K562 (cell line): ENCODE measurements around the gene DNMT3A. TPM values are rescaled to one million over a fixed set of nuclear protein-coding genes. Genes with fewer than 3 reads are reported as not detected.

Experiments used
- ATAC-seq: fragments of 200-7000 bp; cut with Tn5 transposase; 3 replicates; pipeline ENCODE4 v1.9.1; 2020; ENCODE audit warnings: moderate library complexity
- BruUV-seq: library from RNA; stranded (reverse); fragments of 400-500 nt; replicated peaks from 2 replicates; lab custom pipeline; 2021; lab: Mats Ljungman, UMichigan
- CTCF ChIA-PET: fragments of 300-600 bp; formaldehyde crosslinking; extraction: SDS; loops from one replicate; lab custom pipeline; 2021; ENCODE audit warnings: low intra/inter-chr PET ratio; lab: Yijun Ruan, JAX
- POLR2A ChIA-PET: fragments of 300-600, 350-650 bp; sonication (Branson Sonifier 250); formaldehyde crosslinking; extraction: SDS; loops from one replicate; lab custom pipeline; 2021; ENCODE audit warnings: antibody characterized with exemption, inconsistent platforms; lab: Yijun Ruan, JAX
- DNase-seq, 4 experiments: peaks; one replicate each; pipeline versions ENCODE4 v3.0.0 to v3.0.0-alpha.2; 2011 to 2018; ENCODE audit warnings: low spot score in 3 of 4, mixed read lengths in 3 of 4; ENCODE audit errors: extremely low read depth in 1 of 4
- FAIRE-seq: peaks from 2 replicates; lab custom pipeline; 2011; peaks lifted over from hg19 to GRCh38; lab: Jason Lieb, UNC
- H2AFZ ChIP-seq: 2 replicates; pipeline ENCODE4 v1.6.0; 2011; ENCODE audit warnings: low read depth, low read length, control low read depth, inconsistent platforms
- H3K27ac ChIP-seq: fragments of 200-600 bp; 3 replicates; pipeline ENCODE4 v1.8.0; 2011; ENCODE audit warnings: low read depth, mild to moderate bottlenecking, control low read depth, inconsistent platforms, low read length, moderate library complexity, mixed read lengths; ENCODE audit errors: extremely low read depth
- H3K27me3 ChIP-seq, 2 experiments: fragments of 300-600 bp in 1 of 2; 2 replicates in 1 of 2; 3 replicates in 1 of 2; pipeline versions ENCODE4 v1.6.0 to v1.8.0; 2011; ENCODE audit warnings: inconsistent platforms in 2 of 2, low read length in 2 of 2, mild to moderate bottlenecking in 1 of 2, mixed read lengths in 1 of 2, moderate library complexity in 1 of 2; ENCODE audit not compliant: control insufficient read depth in 2 of 2, insufficient read depth in 2 of 2
- H3K36me3 ChIP-seq: fragments of 300-600 bp; 3 replicates; pipeline ENCODE4 v1.8.0; 2011; ENCODE audit warnings: mild to moderate bottlenecking, low read length, inconsistent platforms; ENCODE audit not compliant: control insufficient read depth, insufficient read depth
- H3K4me1 ChIP-seq, 2 experiments: fragments of 200-600 bp in 1 of 2; replicated peaks in 1 of 2; 2 replicates in 1 of 2; 3 replicates in 1 of 2; pipeline versions ENCODE4 v1.5.1 to v1.8.0; 2011; ENCODE audit warnings: inconsistent platforms in 2 of 2, low read length in 2 of 2, mild to moderate bottlenecking in 1 of 2, mixed read lengths in 1 of 2, moderate library complexity in 1 of 2; ENCODE audit not compliant: control insufficient read depth in 2 of 2, insufficient read depth in 2 of 2
- H3K4me2 ChIP-seq: 2 replicates; pipeline ENCODE4 v1.6.1; 2011; ENCODE audit warnings: low read length, control low read depth, inconsistent platforms, mixed read lengths; ENCODE audit not compliant: insufficient read depth
- H3K4me3 ChIP-seq: fragments of 200-600 bp; sonication (generic), shearing (Covaris generic); 2 replicates; pipeline ENCODE4 v1.5.1; 2016; ENCODE audit warnings: control low read depth, inconsistent platforms
- H3K79me2 ChIP-seq: fragments of 200-600 bp; 3 replicates; pipeline ENCODE4 v1.8.0; 2011; ENCODE audit warnings: low read length, inconsistent platforms; ENCODE audit not compliant: control insufficient read depth, insufficient read depth
- H3K9ac ChIP-seq, 2 experiments: 2 replicates each; pipeline versions ENCODE4 v1.6.0 to v1.6.1; 2011; ENCODE audit warnings: low read depth in 2 of 2, low read length in 2 of 2, control low read depth in 1 of 2, inconsistent platforms in 1 of 2, mild to moderate bottlenecking in 1 of 2, mixed read lengths in 1 of 2; ENCODE audit not compliant: insufficient read depth in 1 of 2
- H3K9me1 ChIP-seq: one replicate; pipeline ENCODE4 v1.6.0; 2011; ENCODE audit warnings: inconsistent platforms, mild to moderate bottlenecking, low read length, moderate library complexity; ENCODE audit not compliant: control insufficient read depth, insufficient read depth
- H3K9me3 ChIP-seq: replicated peaks from 2 replicates; pipeline ENCODE4 v1.5.1; 2011; ENCODE audit warnings: low read depth, low read length, inconsistent platforms; ENCODE audit not compliant: control insufficient read depth, insufficient read depth
- H4K20me1 ChIP-seq: replicated peaks from 2 replicates; pipeline ENCODE4 v1.6.1; 2011; ENCODE audit warnings: low read length, inconsistent platforms, mixed read lengths; ENCODE audit not compliant: control insufficient read depth, insufficient read depth
- BHLHE40 ChIP-seq: IDR thresholded peaks from 2 replicates; pipeline ENCODE4 v1.6.1; 2011; ENCODE audit warnings: low read length, improper control_type of control experiment
- CREM ChIP-seq: IDR thresholded peaks from 2 replicates; pipeline ENCODE4 v1.6.1; 2014; ENCODE audit warnings: antibody characterized with exemption, low read depth
- NBN ChIP-seq: fragments of 450-650 bp; IDR thresholded peaks from 2 replicates; pipeline ENCODE4 v1.6.1; 2016; ENCODE audit warnings: low read depth, mild to moderate bottlenecking
- PHF21A ChIP-seq: fragments of 450-650 bp; IDR thresholded peaks from 2 replicates; pipeline ENCODE4 v1.6.1; 2017; ENCODE audit warnings: low read depth, borderline replicate concordance
- WGBS: fragments of 100-300 bp; shearing (Covaris generic); methylation state at CpG from one replicate; pipeline ENCODE4 v1.1.6; 2016; ENCODE audit warnings: low coverage, mixed read lengths; ENCODE audit not compliant: insufficient coverage; ENCODE audit errors: missing lambda C conversion rate; 5-methylcytosine and 5-hydroxymethylcytosine counted together
- in situ Hi-C: fragments of 300-500 bp; cut with MboI; formaldehyde crosslinking; loops from 4 replicates; pipeline ENCODE4 v1.15.0; 2018; ENCODE audit warnings: inconsistent platforms, mixed read lengths
- intact Hi-C: fragments of 100-400 bp; cut with micrococcal nuclease; formaldehyde crosslinking; loops from 2 replicates; pipeline ENCODE4 v1.14.2; 2022
- polyA plus RNA-seq, 8 experiments: library from polyadenylated mRNA; depleted of rRNA in 4 of 8; stranded (reverse) in 5 of 8; unstranded in 3 of 8; fragments of >200 nt; fragmentation: Nextera tagmentation in 2 of 8; fragmentation: Illumina TruSeq in 1 of 8; extraction: Ambion mirVana in 2 of 8; extraction: Trizol in 1 of 8; gene quantifications; 2 replicates each; pipeline versions ENCODE4 v1.2.1 to v1.2.3, GENCODE V29; 2011 to 2014; ENCODE audit warnings: inconsistent platforms in 1 of 8, missing spikeins in 1 of 8
- total RNA-seq, 7 experiments: library from RNA; depleted of rRNA in 6 of 7; stranded (reverse); fragments of >200 nt in 6 of 7; fragmentation: Illumina TruSeq in 2 of 7; extraction: Trizol in 2 of 7; gene quantifications; 2 replicates each; pipeline versions ENCODE4 v1.2.1 to v1.2.3, GENCODE V29; 2011 to 2021; ENCODE audit warnings: low replicate concordance in 1 of 7
- TF ChIP-seq, protein P1 (sequence below), 2 experiments: fragments of 450-650 bp; formaldehyde crosslinking in 1 of 2; IDR thresholded peaks; 2 replicates each; pipeline versions ENCODE4 v1.4.0 to v1.6.1; 2014 to 2020; ENCODE audit warnings: mild to moderate bottlenecking in 2 of 2, borderline replicate concordance in 1 of 2, low read depth in 1 of 2

Gene DNMT3A
- total and polyA plus RNA-seq, 9 of the 15 experiments (the other 6 are each of a cell fraction or from before 2014, with no cell fraction given) = 3.0 to 16.0 (median 6.1) TPM

DNA sequence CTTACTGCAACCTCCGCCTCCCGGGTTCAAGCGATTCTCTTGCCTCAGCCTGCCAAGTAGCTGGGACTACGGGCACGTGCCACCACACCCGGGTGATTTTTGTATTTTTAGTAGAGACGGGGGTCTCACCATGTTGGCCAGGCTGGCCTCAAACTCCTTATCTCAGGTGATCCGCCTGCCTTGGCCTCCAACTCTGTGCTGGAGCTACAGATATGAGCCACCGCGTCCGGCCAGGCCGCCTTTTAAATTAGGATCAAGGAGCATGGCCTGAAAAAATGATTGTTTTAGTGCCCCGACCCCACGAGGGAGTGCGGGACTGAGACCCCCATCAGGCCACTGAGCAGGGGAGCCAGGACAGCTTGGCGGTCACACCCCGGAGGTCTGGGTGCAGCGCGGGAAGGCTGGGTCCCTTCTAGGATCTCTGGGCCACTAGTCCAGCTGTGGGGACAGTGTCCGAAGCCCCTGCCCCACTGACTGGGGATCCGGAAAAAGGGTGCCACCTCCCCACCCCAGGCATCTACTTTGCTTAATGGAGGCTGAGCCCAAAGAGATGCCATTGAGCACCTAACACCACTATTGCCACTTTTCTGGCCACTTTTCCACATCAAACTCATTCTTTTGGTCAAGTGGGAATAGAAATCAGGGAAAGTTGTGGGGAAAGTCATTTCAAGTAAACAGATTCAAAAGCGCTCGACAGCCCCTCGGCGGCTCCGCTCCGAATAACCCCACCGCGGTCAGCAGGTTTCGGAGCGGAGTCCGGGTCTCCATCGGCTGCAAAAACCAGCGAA is 19.7 kb upstream of the DNMT3A start:
- CTCF ChIA-PET = interaction anchor here (1.0 kb wide), 1 partner anchor 13 kb away, joined by 3 read pairs; no protein-coding TSS in a partner anchor
- no peak for TF ChIP-seq BHLHE40
- TF ChIP-seq, protein P1, sequence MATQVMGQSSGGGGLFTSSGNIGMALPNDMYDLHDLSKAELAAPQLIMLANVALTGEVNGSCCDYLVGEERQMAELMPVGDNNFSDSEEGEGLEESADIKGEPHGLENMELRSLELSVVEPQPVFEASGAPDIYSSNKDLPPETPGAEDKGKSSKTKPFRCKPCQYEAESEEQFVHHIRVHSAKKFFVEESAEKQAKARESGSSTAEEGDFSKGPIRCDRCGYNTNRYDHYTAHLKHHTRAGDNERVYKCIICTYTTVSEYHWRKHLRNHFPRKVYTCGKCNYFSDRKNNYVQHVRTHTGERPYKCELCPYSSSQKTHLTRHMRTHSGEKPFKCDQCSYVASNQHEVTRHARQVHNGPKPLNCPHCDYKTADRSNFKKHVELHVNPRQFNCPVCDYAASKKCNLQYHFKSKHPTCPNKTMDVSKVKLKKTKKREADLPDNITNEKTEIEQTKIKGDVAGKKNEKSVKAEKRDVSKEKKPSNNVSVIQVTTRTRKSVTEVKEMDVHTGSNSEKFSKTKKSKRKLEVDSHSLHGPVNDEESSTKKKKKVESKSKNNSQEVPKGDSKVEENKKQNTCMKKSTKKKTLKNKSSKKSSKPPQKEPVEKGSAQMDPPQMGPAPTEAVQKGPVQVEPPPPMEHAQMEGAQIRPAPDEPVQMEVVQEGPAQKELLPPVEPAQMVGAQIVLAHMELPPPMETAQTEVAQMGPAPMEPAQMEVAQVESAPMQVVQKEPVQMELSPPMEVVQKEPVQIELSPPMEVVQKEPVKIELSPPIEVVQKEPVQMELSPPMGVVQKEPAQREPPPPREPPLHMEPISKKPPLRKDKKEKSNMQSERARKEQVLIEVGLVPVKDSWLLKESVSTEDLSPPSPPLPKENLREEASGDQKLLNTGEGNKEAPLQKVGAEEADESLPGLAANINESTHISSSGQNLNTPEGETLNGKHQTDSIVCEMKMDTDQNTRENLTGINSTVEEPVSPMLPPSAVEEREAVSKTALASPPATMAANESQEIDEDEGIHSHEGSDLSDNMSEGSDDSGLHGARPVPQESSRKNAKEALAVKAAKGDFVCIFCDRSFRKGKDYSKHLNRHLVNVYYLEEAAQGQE (IDR thresholded peaks at IDR 0.05; ENCODE audit: borderline replicate concordance) = 0 out of 2 replicates have a peak, but pooled peaks have one; percentile 13
- TF ChIP-seq, protein P1 (CRISPR knock-in tag; IDR thresholded peaks at IDR 0.05; ENCODE audit: low read depth) = no peak
- 0 out of 2 replicates have a peak, but pooled peaks have one; percentile 10 for TF ChIP-seq NBN
- TF ChIP-seq CREM = no peak
- no peak for TF ChIP-seq PHF21A
- intact Hi-C loops = no loop called here
- no peak overlapping the region for H3K4me3 ChIP-seq
- ATAC-seq = no peak
- BruUV-seq = no TSS peak
- peak overlapping the region; percentile 69; the same call in 1 of the 2 replicates for H3K4me2 ChIP-seq
- H3K4me1 ChIP-seq = peaks cover 0 to 9% of the 10 kb centered on the region in 2 experiments; a peak in 3 of 5 replicates
- H4K20me1 ChIP-seq = no peaks in the 10 kb centered on the region
- H3K9ac ChIP-seq = peak overlapping the region in 1 of 2 experiments; percentile 36; a peak in 1 of 4 replicates
- no peaks in the 10 kb centered on the region for H3K36me3 ChIP-seq
- FAIRE-seq = no peak
- H3K27me3 ChIP-seq = peaks cover 5 to 51% of the 10 kb centered on the region in 2 experiments; a peak in 3 of 5 replicates
- in situ Hi-C loops = no loop called here
- H3K9me3 ChIP-seq = no peaks in the 10 kb centered on the region
- POLR2A ChIA-PET = interaction anchor here (0.6 to 1.6 kb wide), 3 partner anchors 12 to 22 kb away, joined by 4 read pairs; no protein-coding TSS in a partner anchor
- no peak overlapping the region for H3K27ac ChIP-seq
- H3K79me2 ChIP-seq = no peaks in the 10 kb centered on the region
- peak overlapping the region; percentile 88; the same call in 1 of the 2 replicates for H2AFZ ChIP-seq
- WGBS = 14% methylated on average over 29 of the region's 34 CpGs
- H3K9me1 ChIP-seq = no peaks in the 10 kb centered on the region
- DNase-seq = no peak
